ENCODE results near the gene NAPB.

The NAPB gene

GRCh38 chr20:23448167-23448566, 26.9 kb upstream of the NAPB start:
- peaks cover 4% of the 10 kb centered on the region for H3K27me3 Mint-ChIP-seq

GRCh38 chr20:23446505-23446904, 25.2 kb upstream of the NAPB start:
- Mint-ChIP-seq H3K4me1 (peaks cover 10% of the 10 kb centered on the region), H3K36me3 (no peaks in the 10 kb centered on the region), H3K27me3 (peaks cover 7% of the 10 kb centered on the region), H3K9me3 (no peaks in the 10 kb centered on the region), H3K4me3 (no peak overlapping the region), H3K27ac (no peak overlapping the region)
- peak; percentile 52 for DNase-seq
- CTCF ChIA-PET, result interaction anchor here (1.0 to 1.6 kb wide), 6 partner anchors 8 to 160 kb away, joined by 3 to 6 read pairs (median 4); no protein-coding TSS in a partner anchor

More at GRCh38 chr20:23448167-23448566, 26.9 kb upstream of the NAPB start:
- CTCF ChIA-PET, result interaction anchor here (1.6 kb wide), 1 partner anchor 10 kb away, joined by 6 read pairs; no protein-coding TSS in a partner anchor
- DNase-seq, result no peak
- no peaks in the 10 kb centered on the region for H3K36me3 Mint-ChIP-seq
- H3K4me3 Mint-ChIP-seq, result no peak overlapping the region
- H3K27ac Mint-ChIP-seq, result no peak overlapping the region
- H3K4me1 Mint-ChIP-seq, result peaks cover 10% of the 10 kb centered on the region
- H3K9me3 Mint-ChIP-seq, result no peaks in the 10 kb centered on the region

DNA sequence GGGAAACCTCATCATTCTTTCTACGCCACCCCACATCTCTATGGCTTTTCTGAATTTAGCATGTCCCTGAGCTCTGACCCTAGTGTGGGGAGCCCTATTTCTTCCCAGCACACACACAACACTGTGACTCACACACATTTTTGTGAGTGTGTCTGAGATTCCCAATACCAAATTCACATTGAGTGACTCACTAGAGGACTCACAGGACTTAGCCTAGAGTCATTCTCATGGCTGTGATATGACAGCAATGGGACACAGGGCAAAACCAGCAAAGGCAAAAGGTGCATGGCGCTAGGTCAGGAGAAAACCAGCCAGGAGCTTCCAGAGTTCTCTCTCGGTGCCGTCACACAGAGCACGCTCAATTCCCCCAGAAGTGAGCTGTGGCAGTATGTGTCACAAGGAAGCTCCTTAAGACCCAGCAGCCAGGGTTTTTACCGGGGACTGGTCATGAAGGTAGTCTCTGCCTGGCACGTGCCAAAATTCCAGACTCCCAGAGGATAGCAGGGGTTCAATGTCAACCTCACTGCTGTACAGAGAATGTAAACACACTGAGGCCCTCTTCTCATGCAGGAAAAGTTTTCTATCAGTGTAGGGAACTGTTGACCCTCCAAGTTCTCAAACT, 24.4 kb upstream of the NAPB start:
- Mint-ChIP-seq H3K27ac (no peak overlapping the region), H3K36me3 (no peaks in the 10 kb centered on the region), H3K27me3 (peaks cover 3% of the 10 kb centered on the region), H3K4me3 (no peak overlapping the region), H3K4me1 (peaks cover 10% of the 10 kb centered on the region), H3K9me3 (no peaks in the 10 kb centered on the region)
- CTCF ChIA-PET, result interaction anchor here (1.1 to 1.3 kb wide), 3 partner anchors 9 to 105 kb away, joined by 3 to 4 read pairs (median 3); no protein-coding TSS in a partner anchor
- DNase-seq, result no peak

- peaks cover 9% of the 10 kb centered on the region for H3K4me1 Mint-ChIP-seq
- no peak for DNase-seq
- CTCF ChIA-PET, result interaction anchor here (1.2 kb wide), 1 partner anchor 104 kb away, joined by 3 read pairs; no protein-coding TSS in a partner anchor
- peaks cover 7% of the 10 kb centered on the region for H3K27me3 Mint-ChIP-seq
- no peaks in the 10 kb centered on the region for H3K36me3 Mint-ChIP-seq
- H3K27ac Mint-ChIP-seq, result no peak overlapping the region
- no peaks in the 10 kb centered on the region for H3K9me3 Mint-ChIP-seq
- no peak overlapping the region for H3K4me3 Mint-ChIP-seq
Measured at GRCh38 chr20:23444859-23445258, 23.6 kb upstream of the NAPB start.

- Mint-ChIP-seq H3K36me3 (no peaks in the 10 kb centered on the region), H3K4me1 (no peaks in the 10 kb centered on the region), H3K4me3 (no peak overlapping the region), H3K27ac (no peak overlapping the region), H3K27me3 (peaks cover 8% of the 10 kb centered on the region), H3K9me3 (no peaks in the 10 kb centered on the region)
- CTCF ChIA-PET, result interaction anchor here (1.0 to 5.4 kb wide), 6 partner anchors 20 to 165 kb away, joined by 3 to 37 read pairs (median 4); no protein-coding TSS in a partner anchor
- DNase-seq, result no peak
Measured at GRCh38 chr20:23442436-23442835, 21.1 kb upstream of the NAPB start.

GRCh38 chr20:23441850-23442313, 20.6 kb upstream of the NAPB start:
- H3K4me1 Mint-ChIP-seq, result no peaks in the 10 kb centered on the region
- peaks cover 8% of the 10 kb centered on the region for H3K27me3 Mint-ChIP-seq
- H3K4me3 Mint-ChIP-seq, result no peak overlapping the region
- H3K36me3 Mint-ChIP-seq, result no peaks in the 10 kb centered on the region
- no peak overlapping the region for H3K27ac Mint-ChIP-seq
- CTCF ChIA-PET, result interaction anchor here (0.6 to 5.4 kb wide), 11 partner anchors 17 to 371 kb away, joined by 3 to 37 read pairs (median 4); partner anchors contain the start of gene NAPB
- DNase-seq, result peak; percentile 74
- no peaks in the 10 kb centered on the region for H3K9me3 Mint-ChIP-seq

GRCh38 chr20:23440004-23440403, 18.7 kb upstream of the NAPB start:
- DNase-seq, result no peak
- no peak overlapping the region for H3K27ac Mint-ChIP-seq
- H3K4me1 Mint-ChIP-seq, result no peaks in the 10 kb centered on the region
- no peaks in the 10 kb centered on the region for H3K9me3 Mint-ChIP-seq
- peaks cover 18% of the 10 kb centered on the region for H3K27me3 Mint-ChIP-seq
- CTCF ChIA-PET, result interaction anchor here (1.5 to 5.4 kb wide), 2 partner anchors 40 to 168 kb away, joined by 4 to 37 read pairs; no protein-coding TSS in a partner anchor
- H3K36me3 Mint-ChIP-seq, result no peaks in the 10 kb centered on the region
- H3K4me3 Mint-ChIP-seq, result no peak overlapping the region

DNA sequence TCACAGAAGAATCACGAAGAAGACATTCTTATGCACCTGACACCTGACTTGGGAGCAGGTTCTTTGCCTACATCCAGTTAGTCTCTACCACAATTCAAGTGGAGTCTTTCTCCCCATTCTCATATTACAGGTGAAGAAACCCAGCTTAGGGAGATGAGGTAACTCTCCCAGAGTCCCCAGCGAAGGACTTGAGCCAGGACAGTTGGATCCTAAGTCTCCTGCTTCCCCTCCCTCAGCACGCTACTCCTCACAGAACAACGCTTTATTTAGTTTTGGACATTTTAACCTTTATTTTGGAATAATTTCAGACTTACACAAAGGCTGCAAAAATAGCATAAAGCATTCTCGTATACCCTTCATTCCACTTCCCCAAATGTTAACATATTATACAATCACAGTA, 17.4 kb upstream of the NAPB start:
- CTCF ChIA-PET, result no interaction called here
- DNase-seq, result no peak

GRCh38 chr20:23437126-23437899, 16.0 kb upstream of the NAPB start:
- H3K9me3 Mint-ChIP-seq, result no peaks in the 10 kb centered on the region
- H3K4me3 Mint-ChIP-seq, result no peak overlapping the region
- no peaks in the 10 kb centered on the region for H3K36me3 Mint-ChIP-seq

More for the DNA sequence above, 17.4 kb upstream of the NAPB start:
- no peak overlapping the region for H3K4me3 Mint-ChIP-seq
- no peaks in the 10 kb centered on the region for H3K36me3 Mint-ChIP-seq
- peaks cover 24% of the 10 kb centered on the region for H3K27me3 Mint-ChIP-seq
- no peaks in the 10 kb centered on the region for H3K4me1 Mint-ChIP-seq
- H3K27ac Mint-ChIP-seq, result no peak overlapping the region
- H3K9me3 Mint-ChIP-seq, result no peaks in the 10 kb centered on the region

DNA sequence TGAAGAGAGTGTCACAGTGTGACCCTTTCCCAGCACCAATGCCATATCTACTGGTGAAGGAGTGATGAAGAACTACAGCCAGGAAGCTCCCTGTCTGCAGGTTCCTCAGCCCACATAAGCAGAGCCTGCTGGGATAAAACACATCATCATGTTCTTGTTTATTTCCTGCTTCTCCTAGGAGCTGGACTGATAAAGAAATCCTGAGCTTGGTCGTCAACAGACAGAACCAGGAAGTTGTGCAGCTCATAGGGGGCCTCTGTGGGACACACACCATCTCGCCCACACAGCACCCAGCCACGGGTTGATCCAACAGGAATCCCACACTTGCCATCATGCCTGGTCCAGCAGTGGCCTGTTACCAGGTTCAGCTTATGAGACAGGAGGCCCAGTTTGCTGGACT, 15.4 kb upstream of the NAPB start:
- Mint-ChIP-seq H3K4me1 (no peaks in the 10 kb centered on the region), H3K27ac (no peak overlapping the region), H3K27me3 (peaks cover 22% of the 10 kb centered on the region), H3K9me3 (no peaks in the 10 kb centered on the region), H3K4me3 (no peak overlapping the region), H3K36me3 (no peaks in the 10 kb centered on the region)
- DNase-seq, result no peak
- CTCF ChIA-PET, result interaction anchor here (2.4 kb wide), 1 partner anchor 170 kb away, joined by 5 read pairs; no protein-coding TSS in a partner anchor

More at GRCh38 chr20:23437126-23437899, 16.0 kb upstream of the NAPB start:
- H3K27ac Mint-ChIP-seq, result no peak overlapping the region
- no peak for DNase-seq
- peaks cover 24% of the 10 kb centered on the region for H3K27me3 Mint-ChIP-seq
- CTCF ChIA-PET, result interaction anchor here (0.6 to 2.4 kb wide), 3 partner anchors 10 to 169 kb away, joined by 3 to 6 read pairs (median 5); no protein-coding TSS in a partner anchor
- no peaks in the 10 kb centered on the region for H3K4me1 Mint-ChIP-seq

DNA sequence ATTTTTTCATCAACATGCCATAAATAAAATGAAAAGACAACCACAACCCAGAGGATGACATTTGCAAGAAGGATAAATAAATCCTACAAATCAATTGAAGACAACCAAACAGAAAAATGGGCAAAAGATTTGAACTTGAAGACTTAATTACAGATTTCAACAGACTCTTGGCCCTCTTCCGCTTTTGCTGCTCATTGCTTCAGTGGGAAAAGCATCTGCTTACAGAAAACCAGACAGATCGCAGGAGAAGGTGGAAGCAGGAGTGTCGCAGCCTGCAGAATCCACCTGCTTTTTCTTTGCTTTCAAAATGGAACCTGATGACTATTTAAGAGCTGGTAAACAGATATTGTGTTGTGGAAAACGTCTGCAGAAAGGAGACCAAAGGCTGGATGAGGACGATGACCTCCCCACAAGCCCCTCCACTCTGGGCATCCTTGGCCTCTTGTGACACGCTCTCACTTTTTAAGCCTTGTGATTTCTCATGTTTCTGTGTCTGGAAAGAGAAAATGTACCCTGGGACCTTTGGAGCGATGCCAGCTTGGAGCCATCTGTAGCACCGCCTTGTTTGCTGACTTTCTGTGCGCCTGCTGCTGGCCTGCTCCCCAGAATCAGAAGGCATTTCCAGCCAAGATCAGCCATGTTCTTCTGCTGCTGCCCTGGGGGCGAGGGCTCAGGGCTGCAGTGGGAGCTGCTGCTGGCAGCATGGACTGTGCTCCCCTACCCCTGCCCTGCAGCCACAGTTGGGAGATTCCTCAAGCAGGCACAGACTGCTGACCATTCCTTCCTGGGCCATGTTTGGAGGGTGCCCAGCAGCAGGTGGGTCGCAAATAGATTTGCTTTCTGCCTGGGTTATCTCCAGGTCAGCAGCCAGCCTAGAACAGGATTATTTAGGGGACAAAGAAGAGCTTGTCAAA, 14.6 kb upstream of the NAPB start:
- CTCF ChIA-PET, result interaction anchor here (2.4 kb wide), 1 partner anchor 171 kb away, joined by 5 read pairs; no protein-coding TSS in a partner anchor
- no peak for DNase-seq
- Mint-ChIP-seq H3K36me3 (no peaks in the 10 kb centered on the region), H3K4me1 (no peaks in the 10 kb centered on the region), H3K27ac (no peak overlapping the region), H3K27me3 (peaks cover 21% of the 10 kb centered on the region), H3K9me3 (no peaks in the 10 kb centered on the region), H3K4me3 (no peak overlapping the region)

DNA sequence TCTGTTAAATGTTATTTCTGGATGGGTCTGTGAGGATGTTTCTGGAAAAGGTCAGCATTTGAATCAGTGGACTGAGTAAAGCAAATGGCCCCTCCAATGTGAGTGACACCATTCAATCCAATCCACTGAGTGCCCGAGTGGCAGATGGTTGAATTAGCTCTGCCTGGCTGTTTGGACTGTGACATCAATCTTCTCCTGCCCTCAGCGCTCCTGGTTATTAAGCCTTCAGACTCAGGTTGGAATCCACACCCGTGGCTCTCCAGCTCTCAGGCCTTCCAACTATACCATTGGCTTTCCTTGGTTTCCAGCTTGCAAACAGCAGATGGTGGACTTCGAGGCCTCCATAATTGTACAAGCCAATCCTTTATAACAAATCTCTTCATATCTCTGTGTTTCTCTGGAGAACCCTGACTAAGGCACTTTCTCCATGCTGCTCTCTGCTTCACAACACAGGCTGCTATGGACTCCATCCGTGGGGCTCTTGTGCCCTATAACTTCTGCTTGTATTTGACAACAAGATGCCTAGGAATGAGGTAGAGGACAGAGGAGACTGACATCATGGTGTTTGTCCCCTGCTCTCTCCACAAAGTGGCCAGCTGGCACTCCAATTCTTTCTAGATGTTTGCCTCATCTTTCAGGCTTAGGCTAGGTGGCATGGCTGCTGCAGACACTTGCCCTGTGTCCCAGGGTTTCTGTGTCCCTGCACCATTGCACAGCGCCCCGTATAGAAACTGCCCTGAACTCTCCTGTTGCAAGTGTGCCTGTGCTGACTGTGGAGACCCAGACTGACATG, 13.4 kb upstream of the NAPB start:
- Mint-ChIP-seq H3K27me3 (peaks cover 17% of the 10 kb centered on the region), H3K4me1 (no peaks in the 10 kb centered on the region), H3K27ac (no peak overlapping the region), H3K36me3 (no peaks in the 10 kb centered on the region), H3K9me3 (no peaks in the 10 kb centered on the region), H3K4me3 (no peak overlapping the region)
- CTCF ChIA-PET, result no interaction called here
- DNase-seq, result no peak

GRCh38 chr20:23433628-23434027, 12.3 kb upstream of the NAPB start:
- Mint-ChIP-seq H3K4me3 (no peak overlapping the region), H3K4me1 (no peaks in the 10 kb centered on the region), H3K27me3 (peaks cover 17% of the 10 kb centered on the region), H3K9me3 (no peaks in the 10 kb centered on the region), H3K27ac (no peak overlapping the region), H3K36me3 (no peaks in the 10 kb centered on the region)
- no peak for DNase-seq
- CTCF ChIA-PET, result interaction anchor here (0.6 to 1.0 kb wide), 2 partner anchors 13 to 38 kb away, joined by 3 read pairs; no protein-coding TSS in a partner anchor
